Stimulated activated memory B cell treated with anti-CD40 and anti-IgM and Interleukin-4, amounts not matched to agents 10 μg/mL and 1 μg/mL and 100 μg/mL, for 72 hours (primary cell): ENCODE results near the gene HRH2.
A peak's percentile ranks its signal among the peaks of the same experiment; 100 is the strongest.

Experiments used
- ATAC-seq: fragments of 150-1000 bp; cut with Tn5 transposase; 2 replicates; pipeline ENCODE4 v1.10.0; 2021
- H3K27ac Mint-ChIP-seq: one replicate; pipeline ENCODE4 v1.8.0; 2022; ENCODE audit warnings: mild to moderate bottlenecking, mixed read lengths
- H3K27me3 Mint-ChIP-seq: one replicate; pipeline ENCODE4 v1.8.0; 2022; ENCODE audit warnings: mixed read lengths
- H3K36me3 Mint-ChIP-seq: one replicate; pipeline ENCODE4 v1.8.0; 2022; ENCODE audit warnings: mixed read lengths
- H3K4me1 Mint-ChIP-seq: one replicate; pipeline ENCODE4 v1.8.0; 2022; ENCODE audit warnings: mixed read lengths
- H3K4me3 Mint-ChIP-seq: one replicate; pipeline ENCODE4 v1.8.0; 2022; ENCODE audit warnings: mild to moderate bottlenecking, moderate library complexity, mixed read lengths
- H3K9me3 Mint-ChIP-seq: one replicate; pipeline ENCODE4 v1.8.0; 2022; ENCODE audit warnings: mixed read lengths

HRH2 gene

GRCh38 chr5:175690025-175690424 is 32.2 kb downstream of the HRH2 start:
- Mint-ChIP-seq H3K27me3 (peaks cover 58% of the 10 kb centered on the region), H3K9me3 (no peaks in the 10 kb centered on the region), H3K4me1 (no peaks in the 10 kb centered on the region), H3K36me3 (no peaks in the 10 kb centered on the region), H3K27ac (no peak overlapping the region), H3K4me3 (no peak overlapping the region)
- ATAC-seq: no peak

GRCh38 chr5:175690586-175690985 is 32.7 kb downstream of the HRH2 start:
- Mint-ChIP-seq H3K4me3 (no peak overlapping the region), H3K27ac (no peak overlapping the region), H3K27me3 (peaks cover 63% of the 10 kb centered on the region), H3K9me3 (no peaks in the 10 kb centered on the region), H3K36me3 (no peaks in the 10 kb centered on the region), H3K4me1 (no peaks in the 10 kb centered on the region)
- no peak for ATAC-seq

GRCh38 chr5:175691761-175692160 is 33.9 kb downstream of the HRH2 start:
- Mint-ChIP-seq H3K4me1 (no peaks in the 10 kb centered on the region), H3K9me3 (no peaks in the 10 kb centered on the region), H3K27ac (no peak overlapping the region), H3K27me3 (peaks cover 67% of the 10 kb centered on the region), H3K4me3 (no peak overlapping the region), H3K36me3 (no peaks in the 10 kb centered on the region)
- ATAC-seq: no peak

- no peak overlapping the region for H3K27ac Mint-ChIP-seq
- H3K4me1 Mint-ChIP-seq: no peaks in the 10 kb centered on the region
- no peak overlapping the region for H3K4me3 Mint-ChIP-seq
- peaks cover 65% of the 10 kb centered on the region for H3K27me3 Mint-ChIP-seq
- H3K36me3 Mint-ChIP-seq: no peaks in the 10 kb centered on the region
- no peak for ATAC-seq
- H3K9me3 Mint-ChIP-seq: no peaks in the 10 kb centered on the region
Measured at GRCh38 chr5:175692235-175692995, 34.5 kb downstream of the HRH2 start.

GRCh38 chr5:175692996-175693710 is 35.3 kb downstream of the HRH2 start:
- Mint-ChIP-seq H3K36me3 (no peaks in the 10 kb centered on the region), H3K27me3 (peaks cover 65% of the 10 kb centered on the region), H3K27ac (no peak overlapping the region), H3K4me3 (no peak overlapping the region), H3K9me3 (no peaks in the 10 kb centered on the region), H3K4me1 (no peaks in the 10 kb centered on the region)
- no peak for ATAC-seq

- H3K27ac Mint-ChIP-seq: no peak overlapping the region
- H3K9me3 Mint-ChIP-seq: no peaks in the 10 kb centered on the region
- H3K36me3 Mint-ChIP-seq: no peaks in the 10 kb centered on the region
- H3K27me3 Mint-ChIP-seq: peaks cover 62% of the 10 kb centered on the region
- no peak overlapping the region for H3K4me3 Mint-ChIP-seq
- no peaks in the 10 kb centered on the region for H3K4me1 Mint-ChIP-seq
- ATAC-seq: no peak
Measured at GRCh38 chr5:175693741-175694140, 35.9 kb downstream of the HRH2 start.

GRCh38 chr5:175694371-175695160 is 36.7 kb downstream of the HRH2 start:
- H3K4me3 Mint-ChIP-seq: no peak overlapping the region
- H3K36me3 Mint-ChIP-seq: no peaks in the 10 kb centered on the region

GRCh38 chr5:175695161-175696126 is 37.6 kb downstream of the HRH2 start:
- ATAC-seq: no peak
- Mint-ChIP-seq H3K4me3 (no peak overlapping the region), H3K27me3 (peaks cover 54% of the 10 kb centered on the region), H3K9me3 (no peaks in the 10 kb centered on the region), H3K36me3 (no peaks in the 10 kb centered on the region), H3K4me1 (no peaks in the 10 kb centered on the region), H3K27ac (no peak overlapping the region)

More at GRCh38 chr5:175694371-175695160, 36.7 kb downstream of the HRH2 start:
- peaks cover 54% of the 10 kb centered on the region for H3K27me3 Mint-ChIP-seq
- H3K27ac Mint-ChIP-seq: no peak overlapping the region
- no peaks in the 10 kb centered on the region for H3K4me1 Mint-ChIP-seq
- no peaks in the 10 kb centered on the region for H3K9me3 Mint-ChIP-seq
- no peak for ATAC-seq

GRCh38 chr5:175696139-175696854 is 38.4 kb downstream of the HRH2 start:
- no peak for ATAC-seq
- no peaks in the 10 kb centered on the region for H3K36me3 Mint-ChIP-seq
- H3K27me3 Mint-ChIP-seq: peaks cover 54% of the 10 kb centered on the region
- no peak overlapping the region for H3K27ac Mint-ChIP-seq
- H3K9me3 Mint-ChIP-seq: no peaks in the 10 kb centered on the region
- H3K4me3 Mint-ChIP-seq: no peak overlapping the region
- no peaks in the 10 kb centered on the region for H3K4me1 Mint-ChIP-seq

- no peak overlapping the region for H3K27ac Mint-ChIP-seq
- peak; percentile 11 for ATAC-seq
- H3K9me3 Mint-ChIP-seq: no peaks in the 10 kb centered on the region
- no peaks in the 10 kb centered on the region for H3K36me3 Mint-ChIP-seq
- no peak overlapping the region for H3K4me3 Mint-ChIP-seq
- H3K27me3 Mint-ChIP-seq: peaks cover 57% of the 10 kb centered on the region
- no peaks in the 10 kb centered on the region for H3K4me1 Mint-ChIP-seq
Measured at GRCh38 chr5:175696855-175697198, 39.0 kb downstream of the HRH2 start.

GRCh38 chr5:175697846-175698245 is 40.0 kb downstream of the HRH2 start:
- peaks cover 53% of the 10 kb centered on the region for H3K27me3 Mint-ChIP-seq
- ATAC-seq: no peak
- H3K9me3 Mint-ChIP-seq: no peaks in the 10 kb centered on the region
- H3K27ac Mint-ChIP-seq: no peak overlapping the region
- H3K4me1 Mint-ChIP-seq: no peaks in the 10 kb centered on the region
- no peaks in the 10 kb centered on the region for H3K36me3 Mint-ChIP-seq
- H3K4me3 Mint-ChIP-seq: no peak overlapping the region

GRCh38 chr5:175698401-175699115 is 40.7 kb downstream of the HRH2 start:
- peaks cover 57% of the 10 kb centered on the region for H3K27me3 Mint-ChIP-seq
- H3K4me3 Mint-ChIP-seq: no peak overlapping the region
- no peak for ATAC-seq
- H3K9me3 Mint-ChIP-seq: peaks cover 4% of the 10 kb centered on the region
- no peaks in the 10 kb centered on the region for H3K36me3 Mint-ChIP-seq
- no peaks in the 10 kb centered on the region for H3K4me1 Mint-ChIP-seq
- H3K27ac Mint-ChIP-seq: no peak overlapping the region

GRCh38 chr5:175700991-175701390 is 43.1 kb downstream of the HRH2 start:
- peaks cover 6% of the 10 kb centered on the region for H3K9me3 Mint-ChIP-seq
- H3K36me3 Mint-ChIP-seq: no peaks in the 10 kb centered on the region
- H3K4me1 Mint-ChIP-seq: no peaks in the 10 kb centered on the region
- peaks cover 44% of the 10 kb centered on the region for H3K27me3 Mint-ChIP-seq
- no peak overlapping the region for H3K4me3 Mint-ChIP-seq
- no peak overlapping the region for H3K27ac Mint-ChIP-seq
- ATAC-seq: no peak

GRCh38 chr5:175701797-175702196 is 43.9 kb downstream of the HRH2 start:
- ATAC-seq: no peak
- H3K4me3 Mint-ChIP-seq: no peak overlapping the region
- no peak overlapping the region for H3K27ac Mint-ChIP-seq
- peaks cover 6% of the 10 kb centered on the region for H3K9me3 Mint-ChIP-seq
- H3K36me3 Mint-ChIP-seq: no peaks in the 10 kb centered on the region
- peaks cover 44% of the 10 kb centered on the region for H3K27me3 Mint-ChIP-seq
- H3K4me1 Mint-ChIP-seq: no peaks in the 10 kb centered on the region
